ENCODE results near the gene SOHLH1.

Gene SOHLH1

DNA sequence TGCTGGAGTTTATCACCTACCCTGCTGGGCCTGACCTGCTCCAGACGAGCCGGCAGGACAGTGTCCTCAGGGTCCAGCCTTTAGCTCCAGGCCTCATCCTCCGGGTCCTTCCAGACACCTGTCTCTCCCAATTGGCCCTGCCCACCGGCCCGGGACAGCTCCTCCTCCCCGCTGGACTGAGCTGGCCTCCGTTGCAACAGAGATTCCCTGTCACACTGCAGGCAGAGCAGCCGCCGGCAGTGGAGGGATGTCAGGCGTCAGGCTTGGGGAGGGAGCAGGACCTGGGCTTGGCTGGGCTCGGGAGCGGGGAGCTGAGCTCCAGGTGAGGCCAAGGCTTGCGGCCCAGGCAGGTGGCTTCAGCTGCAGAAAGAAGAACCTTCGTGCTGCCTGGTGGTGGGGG, 4.4 kb upstream of the SOHLH1 start:
- DNase-seq (no peak), ATAC-seq (no peak)

DNA sequence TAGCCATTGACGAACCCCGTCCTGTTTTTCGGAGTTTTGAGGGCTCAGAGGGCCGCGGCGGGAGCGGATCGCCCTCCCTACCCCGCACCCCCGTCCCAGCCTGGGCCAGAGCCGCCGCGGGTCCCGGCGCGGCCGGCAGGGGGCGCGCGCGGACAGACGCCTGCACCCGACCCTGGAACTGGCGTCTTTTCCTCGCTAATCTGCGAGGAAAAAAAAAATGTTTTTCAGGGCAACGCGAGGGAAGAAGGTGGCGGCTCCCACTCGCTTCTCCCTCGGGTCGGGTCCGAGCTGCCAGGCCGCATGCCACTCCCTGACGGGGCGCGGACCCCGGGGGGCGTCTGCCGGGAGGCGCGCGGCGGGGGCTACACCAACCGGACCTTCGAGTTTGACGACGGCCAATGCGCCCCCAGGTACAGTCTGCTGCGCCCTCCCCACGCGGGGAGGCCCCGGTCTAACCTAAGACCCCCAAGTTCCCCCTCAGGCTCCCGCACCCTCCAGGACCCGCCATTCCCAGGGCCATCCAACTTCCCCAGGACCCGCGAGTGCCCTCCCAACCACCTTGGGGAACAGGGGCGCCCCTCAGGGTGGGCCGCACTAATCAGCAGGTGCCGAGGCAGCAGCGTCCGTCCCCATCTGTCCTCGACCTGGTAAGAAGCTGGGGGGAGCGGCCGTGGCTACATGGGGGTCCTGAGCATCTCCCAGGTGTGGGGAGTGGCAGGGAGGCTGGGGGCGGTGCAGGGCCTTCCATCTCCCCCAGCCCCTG, 2.9 kb upstream of the SOHLH1 start, which contains the start of gene KCNT1:
Gene KCNT1, plus strand, starts transcription at position 227 of the 763 bp plus-strand sequence. Its CDS starts 74 bp downstream, at position 301.
- ATAC-seq (no peak), DNase-seq (peak; percentile 72)

DNA sequence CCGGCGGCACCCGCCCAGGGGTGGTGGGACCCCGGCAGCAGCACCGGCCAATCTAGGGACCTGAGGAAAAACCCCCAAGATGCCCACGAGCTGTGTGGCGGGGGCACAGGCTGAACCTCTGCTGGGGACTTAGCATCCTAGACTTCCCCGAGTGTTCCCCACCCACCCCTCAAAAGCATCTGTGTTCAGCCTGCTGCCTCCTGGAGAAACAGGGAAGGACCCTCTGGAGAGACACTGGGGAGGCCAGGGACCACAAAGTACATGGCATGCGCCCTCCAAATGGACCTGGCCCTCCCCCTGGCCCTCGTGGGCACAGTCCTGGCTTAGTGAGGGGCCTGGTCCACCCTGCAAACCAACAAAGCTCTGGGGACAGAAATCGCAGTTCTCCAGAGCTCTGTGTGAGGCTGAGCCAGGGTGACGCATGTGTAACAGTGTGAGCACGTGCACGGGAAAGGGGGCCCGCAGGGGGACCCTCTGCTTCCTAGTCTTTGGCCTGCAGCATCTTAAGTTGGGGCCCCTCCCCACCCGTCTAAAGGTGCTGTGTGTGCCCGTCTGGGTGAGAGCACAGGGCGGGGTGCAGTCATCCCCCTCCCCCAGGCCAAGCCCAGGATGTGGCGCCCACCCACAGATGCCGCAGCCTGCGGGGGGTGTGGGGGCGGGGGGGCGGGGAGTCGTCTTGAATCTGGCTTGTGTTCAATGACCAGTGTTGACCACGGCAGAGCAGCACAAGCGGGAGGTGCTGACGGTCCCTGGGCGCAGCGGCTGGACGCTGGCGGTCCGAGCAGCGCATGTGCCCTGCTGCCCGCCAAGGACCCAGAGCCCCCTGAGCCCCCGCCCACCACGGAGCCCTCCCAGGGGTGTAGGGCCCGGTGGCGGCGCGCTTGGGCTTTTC, 2.0 kb upstream of the SOHLH1 start:
- DNase-seq (peak; percentile 20), ATAC-seq (peak; percentile 8)

DNA sequence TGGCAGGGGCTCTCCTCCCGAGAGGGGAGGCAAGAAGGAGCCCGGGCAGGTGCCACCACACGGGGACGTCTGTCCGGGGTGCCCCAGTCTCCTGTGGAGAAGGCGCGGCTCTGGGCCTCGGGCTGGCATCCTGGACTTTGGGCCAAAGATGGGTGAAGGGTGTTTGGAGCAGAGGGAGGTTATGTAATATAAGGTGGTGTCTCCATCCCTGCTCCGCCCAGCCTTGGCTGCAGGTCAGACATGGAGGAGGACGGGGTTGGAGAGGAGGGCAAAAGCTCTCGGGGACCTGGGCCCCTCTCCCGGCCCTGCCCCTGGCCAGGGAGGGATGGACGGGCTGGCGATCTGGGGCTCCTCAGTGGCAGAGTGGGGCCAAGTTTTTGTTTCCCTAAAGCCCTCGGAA, 1.2 kb upstream of the SOHLH1 start:
- ATAC-seq (no peak), DNase-seq (no peak)

DNA sequence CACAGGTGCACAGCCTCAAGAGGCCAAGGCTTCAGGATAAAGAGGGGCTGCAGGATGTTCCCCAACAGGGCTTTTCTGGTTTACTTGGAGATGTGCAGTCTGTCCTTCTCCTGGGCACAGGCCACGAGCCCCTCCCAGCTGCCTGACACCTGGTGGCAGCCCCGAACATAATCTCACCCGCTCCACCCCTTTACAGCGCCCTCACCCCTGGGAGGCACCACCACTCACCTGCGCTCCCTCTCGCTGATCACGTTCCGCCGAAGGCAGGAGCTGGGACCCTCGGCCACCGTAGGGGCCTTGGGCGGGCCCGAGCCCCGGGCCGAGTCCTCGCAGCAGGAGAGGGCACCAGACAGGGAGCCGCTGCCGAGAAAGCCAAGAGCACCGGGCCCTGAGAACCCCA, 514 bp downstream of the SOHLH1 start:
- DNase-seq (no peak), ATAC-seq (no peak)

DNA sequence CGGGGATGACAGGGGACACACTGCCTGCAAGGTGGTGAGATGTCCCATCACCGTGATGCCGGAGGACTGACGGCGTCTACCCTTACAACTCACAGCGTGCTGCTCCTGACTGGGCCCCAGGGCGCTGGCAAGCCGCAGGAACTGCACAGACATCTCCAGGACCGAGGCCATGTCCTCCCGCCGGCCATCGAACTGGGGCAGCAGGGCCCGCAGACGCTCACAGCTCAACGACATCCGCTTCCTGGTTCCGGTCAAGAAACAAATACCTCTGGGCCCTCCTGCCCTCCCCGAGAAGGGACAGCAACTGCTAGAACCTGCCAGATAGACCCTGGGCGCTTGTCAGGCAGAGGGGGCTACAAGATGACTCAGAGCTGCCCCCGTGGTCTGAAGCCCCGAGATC, 1.0 kb downstream of the SOHLH1 start:
- DNase-seq (no peak), ATAC-seq (no peak)

DNA sequence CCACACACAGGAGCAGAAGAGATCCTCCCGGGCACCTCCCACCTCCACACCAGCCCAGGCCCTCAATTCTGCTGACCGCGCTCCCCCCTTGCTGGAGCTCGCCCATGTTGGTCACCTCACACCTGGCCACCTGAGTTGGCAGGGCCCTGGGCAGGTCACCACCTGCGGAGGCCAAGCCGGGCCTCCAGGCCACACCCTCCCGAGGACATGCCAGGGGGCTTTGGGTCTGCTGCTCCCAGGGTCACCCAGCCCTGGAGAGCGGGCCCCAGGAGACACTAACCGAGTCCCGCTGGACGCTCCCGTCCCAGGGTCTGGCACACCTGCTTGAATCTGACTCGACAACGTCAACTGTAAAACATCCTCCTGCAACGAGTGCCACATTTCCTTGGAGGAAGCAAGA, 2.1 kb downstream of the SOHLH1 start:
- ATAC-seq, result no peak
- no peak for DNase-seq

DNA sequence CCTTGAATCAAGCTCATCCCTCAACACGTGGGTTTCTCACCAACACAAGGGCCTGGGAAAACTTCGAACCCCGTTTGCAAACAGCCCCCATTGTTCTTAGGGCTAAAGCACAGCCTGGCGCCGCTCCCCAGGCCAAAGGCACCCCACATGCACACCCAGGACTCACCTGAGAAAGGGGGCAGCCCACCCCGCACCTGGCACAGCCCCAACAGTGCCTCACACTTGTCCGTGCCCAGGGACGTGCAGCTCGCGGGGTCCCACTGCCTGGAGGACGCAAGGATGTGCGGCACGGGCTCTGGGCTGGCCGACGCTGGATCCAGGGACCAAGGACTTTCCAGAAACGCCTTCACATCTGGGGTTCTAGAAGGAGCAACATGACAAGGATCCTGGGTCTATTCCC, 2.8 kb downstream of the SOHLH1 start:
- DNase-seq, result no peak
- no peak for ATAC-seq

DNA sequence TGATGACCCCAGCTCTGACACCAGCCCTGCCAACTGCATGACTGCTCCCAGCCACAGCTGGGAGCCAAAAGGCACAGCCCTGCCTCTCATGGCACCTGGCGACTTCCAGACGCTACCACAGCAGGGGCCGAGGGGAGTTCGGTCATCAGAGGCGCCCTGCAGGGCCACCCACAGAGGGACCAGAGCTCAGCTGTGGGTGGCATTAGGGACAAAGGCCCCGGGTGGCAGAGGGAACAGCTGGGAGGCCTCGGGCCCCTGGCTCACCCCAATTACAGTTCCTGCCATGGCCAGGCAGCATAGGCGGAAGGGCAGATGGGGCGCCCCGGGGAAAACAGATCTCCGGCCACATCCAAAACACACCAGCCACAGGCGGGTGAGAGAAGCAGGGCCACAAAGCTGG, 3.6 kb downstream of the SOHLH1 start:
- no peak for DNase-seq
- ATAC-seq, result no peak

DNA sequence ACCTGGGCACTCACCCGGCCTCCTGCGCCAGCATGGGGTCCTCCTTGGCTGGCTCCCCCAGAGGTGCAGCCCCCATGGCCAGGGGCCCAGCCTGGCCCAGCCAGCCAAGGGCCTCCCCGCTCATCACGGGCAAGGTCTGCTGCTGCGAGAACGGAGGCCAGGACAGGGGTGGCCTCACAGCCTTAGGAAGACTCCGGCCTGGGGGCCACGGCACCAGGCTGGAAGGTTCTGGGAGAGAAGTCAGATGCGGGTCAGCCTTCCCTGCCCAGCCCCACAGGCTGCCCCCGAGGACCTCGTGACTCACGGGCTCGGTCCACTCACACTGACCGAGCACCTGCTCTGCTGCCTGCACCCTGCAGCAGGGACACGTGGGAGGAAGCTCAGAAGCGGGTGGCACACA, 4.2 kb downstream of the SOHLH1 start:
- ATAC-seq (no peak), DNase-seq (no peak)

DNA sequence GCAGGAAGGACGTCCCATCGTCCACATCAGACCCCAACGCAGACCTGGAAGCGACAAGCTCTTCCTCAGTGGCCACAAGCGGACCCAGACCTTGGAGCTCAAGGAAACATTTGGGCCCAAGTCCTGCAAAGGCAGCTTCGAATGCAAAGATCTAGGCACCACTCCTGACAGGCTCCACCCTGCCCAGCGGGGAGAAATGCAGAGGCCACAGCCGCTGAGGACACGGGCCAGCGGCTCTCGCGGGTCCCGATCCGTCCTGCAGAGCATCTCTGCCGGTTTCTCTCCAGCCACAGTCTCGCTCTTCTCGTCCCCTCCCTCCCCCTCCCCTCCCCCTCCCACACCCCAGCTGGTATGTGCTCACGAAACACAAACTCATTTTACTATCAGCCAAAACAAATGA, 4.9 kb downstream of the SOHLH1 start:
- ATAC-seq (no peak), DNase-seq (no peak)

DNA sequence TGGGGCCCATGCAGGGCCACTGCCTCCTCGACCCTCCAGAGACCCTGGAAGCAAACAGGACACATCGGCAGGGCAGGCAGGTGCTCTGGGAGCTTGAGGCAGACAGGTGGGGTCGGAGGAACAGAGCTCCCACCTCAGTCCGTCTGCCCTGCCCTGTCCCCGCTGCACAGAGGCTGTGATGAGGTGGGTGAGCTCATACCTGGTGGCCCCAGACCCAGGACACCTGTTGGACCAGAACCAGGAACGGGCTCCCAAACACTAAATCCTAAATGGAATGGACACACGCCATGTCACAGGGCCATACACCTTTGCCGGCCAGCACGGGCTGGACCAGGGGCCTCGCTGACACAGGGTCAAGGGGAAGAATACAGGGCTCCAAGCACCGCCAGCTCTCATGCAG, 5.5 kb downstream of the SOHLH1 start:
- DNase-seq (no peak), ATAC-seq (no peak)

DNA sequence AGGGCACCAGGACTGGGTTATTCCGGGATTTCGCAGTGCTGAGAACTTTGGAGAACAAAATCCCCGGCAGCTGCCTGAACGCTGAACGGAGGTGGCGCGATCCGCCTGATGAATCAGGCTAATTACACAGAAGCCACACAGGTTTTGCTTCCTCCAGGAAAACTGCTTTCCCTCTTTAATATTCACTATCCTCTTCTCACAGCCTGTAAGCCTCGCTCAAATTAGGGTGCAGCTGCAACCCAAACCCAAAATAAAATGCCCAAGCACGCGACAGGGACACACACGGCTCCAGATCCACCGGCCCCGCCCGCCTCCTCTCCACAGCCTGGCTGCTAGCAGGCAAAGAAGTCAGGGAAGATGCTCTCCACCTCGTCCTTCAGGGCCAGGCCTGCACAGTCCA, 6.0 kb downstream of the SOHLH1 start:
- DNase-seq, result no peak
- no peak for ATAC-seq

DNA sequence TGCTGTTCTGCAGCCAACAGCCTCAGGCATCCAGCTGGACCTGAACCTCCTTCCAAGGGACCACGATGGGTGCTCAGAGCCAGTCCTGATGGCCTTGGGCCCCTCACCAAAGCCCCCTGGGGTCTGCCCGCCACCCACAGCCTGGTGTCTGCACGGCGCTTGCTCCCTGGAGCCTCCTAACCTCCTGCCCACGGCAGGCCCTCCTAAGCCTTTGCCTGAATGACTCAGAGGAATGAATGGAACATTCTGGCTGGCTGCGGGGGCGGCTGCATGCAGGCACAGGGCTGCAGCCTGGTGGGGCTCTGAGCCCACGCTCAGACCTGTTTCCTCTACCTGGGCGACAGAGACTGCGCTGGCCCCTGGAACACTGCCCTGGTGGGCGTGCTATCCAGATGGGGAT, 6.9 kb downstream of the SOHLH1 start:
- ATAC-seq (no peak), DNase-seq (no peak)

DNA sequence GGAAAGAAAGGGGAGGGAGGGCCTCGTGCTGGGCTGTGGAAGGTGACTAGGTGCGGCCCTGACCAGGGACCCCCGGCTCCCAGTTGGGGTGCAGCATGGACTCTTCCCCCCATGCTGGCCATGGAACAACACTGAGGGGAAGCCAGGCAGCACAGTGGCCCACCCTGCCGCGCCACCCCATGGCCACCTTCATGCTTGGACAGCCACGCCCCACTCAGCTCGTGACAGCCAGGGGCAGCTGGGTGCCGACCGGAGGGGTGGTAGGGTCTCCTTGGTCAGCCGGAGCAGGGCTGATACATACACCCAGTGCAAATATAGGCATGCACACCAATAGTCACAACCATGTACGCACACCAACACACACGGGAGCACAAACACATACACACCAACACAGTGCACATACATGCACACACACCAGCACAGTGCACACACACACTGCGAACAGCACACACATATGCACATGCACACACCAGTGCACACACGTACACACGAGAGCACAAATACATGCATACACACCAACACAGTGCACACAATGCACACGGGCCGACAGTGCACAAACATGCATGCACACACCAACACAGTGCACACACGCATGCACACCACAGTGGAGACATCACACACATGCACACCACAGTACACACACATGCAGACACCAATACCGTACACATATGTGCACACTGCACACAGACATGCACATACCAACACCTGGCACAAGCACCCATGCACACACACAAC, 8.3 kb downstream of the SOHLH1 start:
- ATAC-seq (no peak), DNase-seq (no peak)

DNA sequence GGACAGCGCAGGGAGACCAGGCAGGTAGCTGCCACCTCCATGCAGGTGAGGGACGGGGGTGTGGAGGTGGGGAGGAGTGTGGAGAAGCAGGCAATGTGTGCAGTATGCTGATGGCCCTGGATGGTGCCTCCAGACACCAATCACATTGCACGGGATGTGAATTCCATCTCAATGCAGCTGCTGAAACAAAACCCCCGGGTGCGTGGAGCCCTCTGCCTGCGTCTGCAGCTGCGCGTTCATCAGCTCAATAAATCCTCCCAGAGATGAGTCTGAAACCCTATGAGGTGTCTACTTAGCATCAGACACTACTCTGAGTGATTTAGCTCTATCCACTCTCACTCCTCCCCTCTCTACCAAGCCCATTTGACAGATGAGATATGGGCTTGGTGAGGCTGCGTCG, 10.3 kb downstream of the SOHLH1 start:
- DNase-seq (no peak), ATAC-seq (no peak)

DNA sequence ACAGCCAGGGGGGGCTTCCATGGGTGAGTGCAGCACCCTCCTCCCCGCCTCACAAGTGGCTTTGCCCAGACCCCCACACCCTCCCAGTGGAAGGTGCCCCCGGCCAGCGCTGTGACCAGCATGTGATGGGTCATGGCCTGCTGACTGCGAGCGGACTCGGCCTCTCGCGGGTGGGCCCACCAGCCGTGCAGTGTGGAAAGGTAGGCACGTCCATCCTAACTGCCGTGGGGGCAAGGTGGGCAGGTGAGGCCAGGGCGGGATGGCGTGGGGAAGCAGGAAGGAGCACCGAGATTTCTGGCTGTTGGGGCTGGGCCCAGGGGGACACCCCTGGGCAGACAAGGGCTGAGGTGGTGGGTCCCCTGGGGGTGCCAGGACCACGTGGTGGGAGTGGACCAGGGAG, 12.1 kb downstream of the SOHLH1 start:
- DNase-seq (no peak), ATAC-seq (no peak)

DNA sequence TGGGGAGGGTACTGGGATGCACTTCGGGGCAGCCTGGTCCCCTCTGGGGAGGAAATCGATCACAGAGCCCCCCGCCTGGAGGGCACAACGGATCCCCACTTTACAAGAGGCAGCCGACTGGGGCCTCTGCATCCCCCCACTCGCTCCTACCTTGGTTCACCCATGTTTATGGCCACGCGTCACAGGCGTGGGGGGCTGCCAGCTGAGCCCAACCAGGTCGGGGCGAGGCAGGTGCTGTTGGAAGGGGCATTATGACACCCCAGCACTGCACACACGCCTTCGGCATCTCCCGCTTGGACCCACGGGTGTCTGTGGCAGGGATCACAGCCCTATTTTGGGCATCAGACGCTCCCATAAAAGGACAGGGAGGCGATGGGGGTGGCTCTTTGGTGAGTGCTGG, 14.6 kb downstream of the SOHLH1 start:
- DNase-seq (no peak), ATAC-seq (no peak)

DNA sequence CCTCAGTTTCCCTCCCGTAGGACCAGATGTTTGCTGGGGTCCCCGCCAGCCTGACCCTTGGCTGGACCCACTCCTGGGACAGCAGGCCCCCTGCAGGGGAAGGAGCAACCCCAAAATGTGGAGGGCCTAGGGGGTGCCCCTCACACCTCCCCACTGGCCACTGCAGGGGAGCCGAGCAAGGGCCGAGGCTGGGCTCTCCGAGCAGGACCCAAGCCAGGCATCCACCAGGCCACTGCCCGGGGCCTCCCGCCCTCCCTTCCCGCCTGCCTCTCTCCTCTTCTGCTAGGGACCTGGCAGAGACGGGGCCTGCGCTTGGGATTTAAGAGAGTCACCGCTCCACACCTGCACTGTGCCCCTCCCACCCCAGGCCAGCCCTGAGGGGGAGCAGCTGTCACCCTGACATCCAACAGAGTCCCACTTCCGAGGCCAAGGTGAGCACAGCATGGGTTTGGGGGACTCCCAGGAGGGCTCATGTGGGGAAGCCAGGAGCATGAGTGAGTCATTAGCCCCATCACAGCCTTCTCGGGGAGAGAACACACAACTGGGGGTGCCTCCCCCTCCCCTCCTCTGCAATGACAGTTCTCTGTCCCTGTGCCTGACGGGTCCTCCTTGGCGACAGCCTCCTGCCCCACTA, 15.8 kb downstream of the SOHLH1 start:
- peak; percentile 11 for ATAC-seq
- no peak for DNase-seq

DNA sequence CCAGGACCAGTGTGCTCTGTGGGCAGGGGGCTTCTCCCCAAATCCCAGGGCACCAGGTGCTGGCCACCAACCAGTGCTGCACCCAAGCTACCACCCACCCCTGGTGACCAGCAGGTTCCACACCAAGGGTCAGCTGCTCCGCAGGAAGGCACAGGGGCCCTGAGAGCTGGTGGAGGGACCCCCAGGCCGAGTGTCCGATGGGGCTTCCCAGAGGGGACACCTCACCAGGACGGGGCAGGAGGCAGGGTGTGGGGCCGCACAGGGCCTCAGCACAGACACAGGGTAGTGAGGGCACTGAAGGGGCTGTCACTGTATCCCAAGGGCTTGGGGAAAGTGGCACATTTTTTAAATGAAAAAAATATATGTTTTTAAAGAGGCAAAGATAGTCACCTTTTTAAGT, 18.1 kb downstream of the SOHLH1 start:
- ATAC-seq, result no peak
- no peak for DNase-seq

DNA sequence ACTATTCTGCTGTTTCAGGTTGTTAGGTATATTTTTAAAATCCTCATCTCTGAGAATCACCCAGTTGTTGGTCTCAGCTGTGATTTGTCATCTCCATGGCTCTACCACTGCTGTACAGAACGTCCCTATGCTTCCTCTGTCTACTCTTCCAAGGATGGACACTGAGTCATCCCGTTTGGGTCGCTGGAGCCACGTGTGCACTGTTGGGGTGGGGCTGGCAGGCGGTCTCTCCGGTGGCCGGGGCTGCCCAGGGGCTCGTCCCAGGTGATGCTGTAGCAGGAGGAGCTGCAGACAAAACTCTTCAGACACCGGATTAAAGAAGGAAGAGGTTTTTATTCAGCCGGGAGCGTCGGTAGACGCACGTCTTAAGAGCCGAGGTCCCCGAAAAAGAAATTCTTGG, 19.2 kb downstream of the SOHLH1 start:
- DNase-seq (no peak), ATAC-seq (no peak)

DNA sequence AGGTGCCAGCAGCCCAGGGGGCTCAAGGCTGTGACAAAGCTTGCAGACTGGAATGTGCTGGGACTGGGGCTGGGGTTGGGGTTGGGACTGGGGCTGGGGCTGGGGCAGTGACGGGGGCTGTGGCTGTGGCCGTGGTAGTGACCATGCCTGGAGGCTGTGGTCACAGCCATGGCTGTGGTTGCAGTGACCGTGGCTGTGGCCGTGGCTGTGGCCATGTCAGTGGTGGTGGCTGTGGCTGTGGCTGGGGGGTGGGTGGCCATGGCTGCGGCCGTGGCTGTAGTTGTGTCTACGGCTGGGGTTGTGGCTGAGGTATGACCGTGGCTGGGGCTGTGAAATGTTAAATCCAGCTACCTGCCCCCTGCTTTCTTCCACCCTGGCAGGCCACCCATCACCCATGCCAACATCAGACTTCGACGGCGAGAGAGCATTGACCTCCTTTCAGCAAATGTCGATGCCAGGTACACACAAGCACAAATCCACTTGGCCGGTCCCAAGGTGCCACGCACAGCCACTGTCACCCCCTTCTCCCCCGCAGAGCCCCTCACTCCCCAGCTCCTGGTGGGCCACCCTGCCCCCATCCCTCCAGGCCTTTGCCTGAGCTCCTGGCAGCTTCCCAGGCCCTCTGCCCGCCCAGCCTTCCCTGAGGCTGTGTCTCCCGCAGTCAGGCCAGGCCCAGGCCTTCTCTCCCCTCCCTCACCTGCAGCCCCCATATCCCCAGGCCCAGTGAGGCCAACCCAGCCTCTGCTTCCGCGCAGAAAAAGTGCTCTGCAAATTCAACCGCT, 20.9 kb downstream of the SOHLH1 start:
- ATAC-seq (no peak), DNase-seq (no peak)

Measured in stimulated activated naive CD8-positive, alpha-beta T cell treated with anti-CD3 and anti-CD28 coated beads, Interleukin-15, Interleukin-2, amounts not matched to agents 100 U/mL and 50 U/mL, for 24 hours (primary cell).